Brain microvascular endothelial cell (primary cell): ENCODE measurements around the gene CSNK2A1.

Source experiments
- DNase-seq: peaks from one replicate; pipeline ENCODE4 v3.0.0-alpha.2; 2020
- H3K27ac ChIP-seq: fragments of 250-450 bp; sonication (Bioruptor Pico); 2 replicates; pipeline ENCODE4 v1.5.1; 2020; ENCODE audit warnings: mild to moderate bottlenecking, moderate library complexity
- H3K27me3 ChIP-seq: fragments of 250-450 bp; sonication (Bioruptor Pico); replicated peaks from 2 replicates; pipeline ENCODE4 v1.5.1; 2020; ENCODE audit warnings: mild to moderate bottlenecking
- H3K36me3 ChIP-seq: fragments of 250-450 bp; sonication (Bioruptor Pico); replicated peaks from 2 replicates; pipeline ENCODE4 v1.5.1; 2020; ENCODE audit warnings: mild to moderate bottlenecking
- H3K4me3 ChIP-seq: 2 replicates; pipeline ENCODE4 v1.5.1; 2011; ENCODE audit warnings: low read depth, mild to moderate bottlenecking, control low read depth, low read length, moderate library complexity
- CTCF ChIP-seq: IDR thresholded peaks from 2 replicates; pipeline ENCODE4 v1.5.1; 2011; ENCODE audit warnings: low read depth, mild to moderate bottlenecking, moderate library complexity, low read length, control low read depth, inconsistent platforms; ENCODE audit errors: missing control alignments
- in situ Hi-C: cut with HindIII; loops from 2 replicates; pipeline ENCODE4 v1.10.0; 2017; ENCODE audit warnings: low sequenced_read_pairs, low pct_ligation_motif_present

CSNK2A1 gene

GRCh38 chr20:542777-543368 lies 717 bp downstream of the CSNK2A1 start:
- Histone ChIP-seq H3K4me3 (peak overlapping the region; percentile 93), H3K27ac (peak overlapping the region; percentile 90), H3K36me3 (peaks cover 2% of the 10 kb centered on the region), H3K27me3 (no peaks in the 10 kb centered on the region)
- in situ Hi-C loops = no loop called here
- no peak for DNase-seq
- TF ChIP-seq CTCF = no peak

GRCh38 chr20:540391-541201 lies 3.0 kb downstream of the CSNK2A1 start:
- in situ Hi-C loops = no loop called here
- H3K4me3 ChIP-seq = no peak overlapping the region
- no peaks in the 10 kb centered on the region for H3K27me3 ChIP-seq
- no peak for DNase-seq
- H3K27ac ChIP-seq = peak overlapping the region; percentile 48
- peak; percentile 3 for TF ChIP-seq CTCF
- H3K36me3 ChIP-seq = peaks cover 2% of the 10 kb centered on the region

DNA sequence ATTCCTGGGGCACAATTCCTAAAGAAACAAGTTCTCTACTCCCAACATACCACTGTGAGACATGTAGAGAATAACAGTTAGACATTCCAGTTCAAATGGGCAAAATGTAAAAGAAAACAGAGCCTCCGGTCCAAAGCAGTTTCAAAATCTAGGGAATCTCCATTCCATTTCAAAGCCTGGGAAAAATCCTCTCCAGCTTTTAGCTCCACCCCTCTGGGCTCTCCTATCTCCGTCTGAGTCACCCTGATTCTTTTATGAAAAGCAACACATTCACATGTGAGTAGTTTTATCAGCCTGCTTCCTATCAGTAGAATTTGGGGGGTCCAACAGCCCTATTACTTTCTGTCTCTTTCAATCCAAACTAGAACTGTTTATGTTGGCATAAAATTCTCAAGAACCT lies 3.7 kb downstream of the CSNK2A1 start:
- Histone ChIP-seq H3K27me3 (no peaks in the 10 kb centered on the region), H3K4me3 (no peak overlapping the region), H3K36me3 (peaks cover 2% of the 10 kb centered on the region), H3K27ac (peak overlapping the region; percentile 48)
- in situ Hi-C loops = no loop called here
- TF ChIP-seq CTCF = no peak
- peak; percentile 77 for DNase-seq

DNA sequence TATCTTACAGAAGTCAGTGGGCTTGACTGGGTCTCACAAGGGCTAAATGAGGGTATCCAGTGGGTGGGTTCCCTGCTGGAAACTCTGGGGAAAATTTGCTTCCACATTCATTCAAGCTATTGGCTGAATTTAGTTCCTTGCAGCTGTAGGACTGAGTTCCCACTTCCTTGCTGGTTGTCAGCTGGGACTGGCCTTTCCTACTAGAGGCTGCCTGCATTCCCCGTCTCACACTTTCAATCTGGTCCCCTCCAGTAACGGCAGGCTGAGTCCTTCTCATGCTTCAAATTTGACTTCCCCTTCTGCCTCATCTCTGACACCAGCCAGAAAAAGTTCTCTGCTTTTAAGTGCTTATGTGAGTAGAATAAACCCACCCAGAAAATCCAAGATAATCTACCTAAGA lies 4.4 kb downstream of the CSNK2A1 start:
- Histone ChIP-seq H3K27ac (no peak overlapping the region), H3K36me3 (peaks cover 2% of the 10 kb centered on the region), H3K4me3 (no peak overlapping the region), H3K27me3 (no peaks in the 10 kb centered on the region)
- in situ Hi-C loops = no loop called here
- no peak for DNase-seq
- TF ChIP-seq CTCF = no peak

DNA sequence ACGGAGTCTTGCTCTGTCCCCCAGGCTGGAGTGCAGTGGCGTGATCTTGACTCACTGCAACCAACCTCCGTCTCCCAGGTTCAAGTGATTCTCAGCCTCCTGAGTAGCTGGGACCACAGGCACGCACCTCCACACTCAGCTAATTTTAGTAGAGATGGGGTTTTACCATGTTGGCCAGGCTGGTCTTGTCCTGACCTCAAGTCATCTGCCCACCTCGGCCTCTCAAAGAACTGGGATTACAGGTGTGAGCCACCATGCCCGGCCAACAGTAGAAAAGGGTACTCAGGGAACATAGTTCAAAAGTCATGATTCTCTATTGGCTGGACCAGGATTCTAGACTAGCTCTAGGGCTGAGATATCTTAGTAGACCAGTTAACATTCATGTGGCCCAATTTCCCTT lies 5.6 kb downstream of the CSNK2A1 start:
- H3K4me3 ChIP-seq = no peak overlapping the region
- no peaks in the 10 kb centered on the region for H3K27me3 ChIP-seq
- DNase-seq = no peak
- no peak overlapping the region for H3K27ac ChIP-seq
- no peaks in the 10 kb centered on the region for H3K36me3 ChIP-seq
- in situ Hi-C loops = no loop called here
- TF ChIP-seq CTCF = no peak
